PC-3 (cell line): ENCODE data around the gene ACVR1B. TPM values are rescaled to one million over a fixed set of nuclear protein-coding genes. Genes with fewer than 3 reads are reported as not detected.

ENCODE experiments used
- ATAC-seq: fragments of 200-7000 bp; cut with Tn5 transposase; 2 replicates; pipeline ENCODE4 v1.9.1; 2020; ENCODE audit warnings: mild to moderate bottlenecking, moderate library complexity
- BruUV-seq: library from RNA; stranded (reverse); fragments of 400-500 nt; replicated peaks from 2 replicates; lab custom pipeline; 2021; lab: Mats Ljungman, UMichigan
- CTCF ChIA-PET: fragments of 300-600 bp; sonication (Branson Sonifier 250); formaldehyde crosslinking; loops from one replicate; lab custom pipeline; 2022; ENCODE audit warnings: antibody characterized with exemption; lab: Charles Lee
- POLR2A ChIA-PET: fragments of 300-600 bp; sonication (Branson Sonifier 250); formaldehyde crosslinking; loops from one replicate; lab custom pipeline; 2022; ENCODE audit warnings: antibody characterized with exemption; ENCODE audit not compliant: unreplicated experiment; lab: Charles Lee
- DNase-seq: peaks from one replicate; pipeline ENCODE4 v3.0.0-alpha.2; 2015
- H2AFZ ChIP-seq: fragments of 300-600 bp; sonication (generic); 2 replicates; pipeline ENCODE4 v1.6.0; 2016; ENCODE audit warnings: antibody characterized with exemption, low read length
- H3F3A ChIP-seq: fragments of 300-600 bp; sonication (generic); one replicate; pipeline ENCODE4 v1.6.0; 2017; ENCODE audit warnings: antibody characterized with exemption, low read length, control low read depth, mild to moderate bottlenecking; ENCODE audit not compliant: unreplicated experiment
- H3K27ac ChIP-seq: fragments of 300-600 bp; sonication (generic); 2 replicates; pipeline ENCODE4 v1.5.1; 2016; ENCODE audit warnings: mild to moderate bottlenecking, low read length
- H3K27me3 ChIP-seq: fragments of 300-600 bp; sonication (generic); 2 replicates; pipeline ENCODE4 v1.6.1; 2016; ENCODE audit warnings: low read length, mixed read lengths
- H3K36me3 ChIP-seq: fragments of 300-600 bp; sonication (generic); 2 replicates; pipeline ENCODE4 v1.6.1; 2016; ENCODE audit warnings: low read depth, mixed run types, low read length, mixed read lengths
- H3K4me1 ChIP-seq: fragments of 300-600 bp; sonication (generic); 2 replicates; pipeline ENCODE4 v1.5.1; 2016; ENCODE audit warnings: low read length; ENCODE audit not compliant: insufficient read depth
- H3K4me2 ChIP-seq: fragments of 300-600 bp; sonication (generic); 2 replicates; pipeline ENCODE4 v1.6.0; 2016; ENCODE audit warnings: low read length
- H3K4me3 ChIP-seq: fragments of 300-600 bp; sonication (generic); 2 replicates; pipeline ENCODE4 v1.5.1; 2016; ENCODE audit warnings: mild to moderate bottlenecking, low read length, mixed read lengths
- H3K79me2 ChIP-seq: fragments of 300-600 bp; sonication (generic); 2 replicates; pipeline ENCODE4 v1.6.1; 2017; ENCODE audit warnings: low read length, mixed read lengths
- H3K9ac ChIP-seq: fragments of 300-600 bp; sonication (generic); 2 replicates; pipeline ENCODE4 v1.6.0; 2016; ENCODE audit warnings: mild to moderate bottlenecking, low read length
- H3K9me2 ChIP-seq: fragments of 300-600 bp; sonication (generic); replicated peaks from 2 replicates; pipeline ENCODE4 v1.6.1; 2016; ENCODE audit warnings: mixed run types, low read length, mixed read lengths
- H3K9me3 ChIP-seq: fragments of 300-600 bp; sonication (generic); 2 replicates; pipeline ENCODE4 v1.6.1; 2016; ENCODE audit warnings: low read length, mixed read lengths
- H4K20me1 ChIP-seq: fragments of 300-600 bp; sonication (generic); 2 replicates; pipeline ENCODE4 v1.6.1; 2016; ENCODE audit warnings: low read length, mixed read lengths
- EZH2 ChIP-seq: fragments of 300-600 bp; sonication (generic); IDR thresholded peaks from one replicate; pipeline ENCODE4 v1.6.1; 2017; ENCODE audit warnings: antibody characterized with exemption, mild to moderate bottlenecking, low read length; ENCODE audit not compliant: unreplicated experiment
- EZH2phosphoT487 ChIP-seq: fragments of 300-600 bp; sonication (generic); IDR thresholded peaks from 2 replicates; pipeline ENCODE4 v1.6.1; 2018; ENCODE audit warnings: mild to moderate bottlenecking, antibody characterized with exemption, low read length, borderline replicate concordance
- intact Hi-C: fragments of 100-400 bp; cut with micrococcal nuclease; formaldehyde crosslinking; loops from 2 replicates; pipeline ENCODE4 v1.9.0; 2023
- total RNA-seq: library from RNA; depleted of rRNA; stranded (reverse); fragments of >200 nt; gene quantifications from 2 replicates; pipeline ENCODE4 v1.2.3, GENCODE V29; 2014
- TF ChIP-seq, protein P1 (sequence below): fragments of 300-600 bp; sonication (generic); conservative IDR thresholded peaks from 2 replicates; pipeline ENCODE4 v1.5.1; 2017; ENCODE audit warnings: antibody characterized with exemption, low read depth, mild to moderate bottlenecking, low read length

The ACVR1B gene
- total RNA-seq, 1 experiment from 2014 or later = 9.8 TPM

DNA sequence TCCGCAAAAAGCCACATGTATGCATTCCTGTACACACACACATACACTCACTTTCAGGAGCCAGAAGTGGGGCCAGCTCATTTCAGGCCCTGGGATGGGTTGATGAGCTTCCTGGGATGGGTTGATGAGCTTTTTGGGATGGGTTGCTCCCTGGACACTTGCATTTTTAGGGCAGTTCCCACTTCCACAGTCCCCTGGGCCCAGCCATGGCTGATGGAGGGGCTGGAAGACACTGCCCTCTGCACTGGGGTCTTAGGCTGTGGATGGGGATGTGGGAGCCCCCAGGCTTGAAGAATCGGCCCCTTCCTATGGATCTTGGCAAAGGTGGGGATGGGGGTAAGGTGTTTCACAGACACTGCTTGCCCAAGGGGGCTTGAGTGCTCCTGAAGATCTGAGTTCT is 31.5 kb upstream of the ACVR1B start:
- TF ChIP-seq EZH2 (no peak), EZH2phosphoT487 (no peak)
- TF ChIP-seq, protein P1, sequence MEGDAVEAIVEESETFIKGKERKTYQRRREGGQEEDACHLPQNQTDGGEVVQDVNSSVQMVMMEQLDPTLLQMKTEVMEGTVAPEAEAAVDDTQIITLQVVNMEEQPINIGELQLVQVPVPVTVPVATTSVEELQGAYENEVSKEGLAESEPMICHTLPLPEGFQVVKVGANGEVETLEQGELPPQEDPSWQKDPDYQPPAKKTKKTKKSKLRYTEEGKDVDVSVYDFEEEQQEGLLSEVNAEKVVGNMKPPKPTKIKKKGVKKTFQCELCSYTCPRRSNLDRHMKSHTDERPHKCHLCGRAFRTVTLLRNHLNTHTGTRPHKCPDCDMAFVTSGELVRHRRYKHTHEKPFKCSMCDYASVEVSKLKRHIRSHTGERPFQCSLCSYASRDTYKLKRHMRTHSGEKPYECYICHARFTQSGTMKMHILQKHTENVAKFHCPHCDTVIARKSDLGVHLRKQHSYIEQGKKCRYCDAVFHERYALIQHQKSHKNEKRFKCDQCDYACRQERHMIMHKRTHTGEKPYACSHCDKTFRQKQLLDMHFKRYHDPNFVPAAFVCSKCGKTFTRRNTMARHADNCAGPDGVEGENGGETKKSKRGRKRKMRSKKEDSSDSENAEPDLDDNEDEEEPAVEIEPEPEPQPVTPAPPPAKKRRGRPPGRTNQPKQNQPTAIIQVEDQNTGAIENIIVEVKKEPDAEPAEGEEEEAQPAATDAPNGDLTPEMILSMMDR = no peak
- BruUV-seq = no TSS peak
- intact Hi-C loops = no loop called here

DNA sequence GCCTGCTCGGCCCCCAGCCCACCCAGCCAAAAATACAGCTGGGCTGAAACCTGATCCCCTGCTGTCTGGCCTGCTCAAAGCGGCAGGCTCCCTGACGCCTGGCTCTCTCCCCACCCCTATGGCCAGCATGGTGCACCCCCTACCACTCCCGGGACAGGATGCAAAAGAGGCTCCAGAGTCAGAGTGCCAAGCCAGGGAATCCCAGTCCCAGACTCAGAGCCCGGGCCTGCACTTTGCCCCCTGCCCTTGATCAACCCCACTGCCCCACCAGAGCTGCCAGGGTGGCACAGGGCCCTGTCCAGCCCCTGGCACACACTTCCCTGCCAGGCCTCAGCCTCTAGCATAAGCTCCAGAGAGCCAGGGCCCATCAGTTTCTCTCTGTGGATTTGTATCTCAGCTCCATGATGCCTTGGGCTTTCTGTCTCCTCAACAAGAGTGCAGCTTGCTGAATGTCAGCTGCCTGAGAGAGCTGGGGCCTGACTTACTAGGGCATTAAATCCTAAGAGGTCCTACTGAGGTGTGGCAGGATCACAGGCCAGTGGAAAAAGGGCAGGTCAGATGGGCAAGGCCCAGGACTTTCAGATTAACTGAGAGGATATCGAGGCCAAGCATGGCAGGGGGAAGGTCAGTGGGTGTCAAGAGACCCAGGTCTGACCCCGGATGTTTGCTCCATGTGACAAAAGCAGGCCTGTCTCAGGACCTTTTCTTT is 30.3 kb upstream of the ACVR1B start:
- Histone ChIP-seq H3K79me2 (no peaks in the 10 kb centered on the region), H3K27ac (no peak overlapping the region), H3K27me3 (no peaks in the 10 kb centered on the region), H3K36me3 (no peaks in the 10 kb centered on the region), H3K4me3 (no peak overlapping the region), H3F3A (no peaks in the 10 kb centered on the region), H4K20me1 (no peaks in the 10 kb centered on the region), H3K4me2 (no peak overlapping the region), H3K4me1 (peaks cover 5% of the 10 kb centered on the region; the same call in 1 of the 2 replicates), H3K9ac (no peak overlapping the region), H3K9me3 (no peaks in the 10 kb centered on the region), H3K9me2 (no peaks in the 10 kb centered on the region), H2AFZ (no peak overlapping the region)
- ChIA-PET POLR2A (no interaction called here), CTCF (no interaction called here)
- no TSS peak for BruUV-seq
- DNase-seq (no peak), ATAC-seq (no peak)
- intact Hi-C loops = no loop called here
- no peak for TF ChIP-seq EZH2
- TF ChIP-seq EZH2phosphoT487 = no peak
- TF ChIP-seq, protein P1 = no peak

More for the DNA sequence above, 31.5 kb upstream of the ACVR1B start:
- Histone ChIP-seq H3K79me2 (no peaks in the 10 kb centered on the region), H3K4me1 (peaks cover 5% of the 10 kb centered on the region; the same call in 1 of the 2 replicates), H3F3A (no peaks in the 10 kb centered on the region), H2AFZ (no peak overlapping the region), H3K27ac (no peak overlapping the region), H4K20me1 (no peaks in the 10 kb centered on the region), H3K27me3 (no peaks in the 10 kb centered on the region), H3K4me3 (no peak overlapping the region), H3K4me2 (no peak overlapping the region), H3K9ac (no peak overlapping the region), H3K9me2 (no peaks in the 10 kb centered on the region), H3K9me3 (no peaks in the 10 kb centered on the region), H3K36me3 (no peaks in the 10 kb centered on the region)
- DNase-seq = no peak
- no peak for ATAC-seq
- ChIA-PET POLR2A (no interaction called here), CTCF (no interaction called here)

DNA sequence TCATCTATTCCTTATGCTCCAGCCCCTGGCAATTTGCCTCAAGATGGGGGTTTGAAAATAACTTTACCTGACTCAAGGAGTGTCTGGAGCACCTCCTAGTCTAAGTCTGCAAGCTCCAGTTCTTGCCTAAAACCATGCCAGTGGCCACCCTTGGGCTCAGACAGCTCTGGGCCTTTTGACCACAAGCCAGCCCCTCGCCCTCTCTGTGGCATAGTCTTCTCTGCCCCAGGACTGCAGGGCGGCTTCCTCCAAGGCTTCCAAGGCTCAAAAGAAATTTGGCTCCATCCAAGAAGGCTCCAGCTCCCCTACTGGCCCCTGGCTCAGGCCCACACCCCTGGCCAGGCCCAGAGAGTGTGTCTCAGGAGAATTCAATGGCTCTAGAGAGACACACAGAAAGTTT is 29.4 kb upstream of the ACVR1B start:
- BruUV-seq = no TSS peak
- intact Hi-C loops = no loop called here
- no peaks in the 10 kb centered on the region for H3K27me3 ChIP-seq

More for the DNA sequence above, 29.4 kb upstream of the ACVR1B start:
- no peak overlapping the region for H3K4me2 ChIP-seq
- no peak overlapping the region for H3K4me3 ChIP-seq
- no peak overlapping the region for H2AFZ ChIP-seq
- DNase-seq (no peak), ATAC-seq (no peak)
- ChIA-PET CTCF (no interaction called here), POLR2A (no interaction called here)
- H3K27ac ChIP-seq = no peak overlapping the region
- no peak for TF ChIP-seq EZH2phosphoT487
- no peak for TF ChIP-seq EZH2
- TF ChIP-seq, protein P1 = no peak
- H4K20me1 ChIP-seq = no peaks in the 10 kb centered on the region
- no peaks in the 10 kb centered on the region for H3K9me3 ChIP-seq
- H3K79me2 ChIP-seq = no peaks in the 10 kb centered on the region
- no peaks in the 10 kb centered on the region for H3K36me3 ChIP-seq
- no peak overlapping the region for H3K9ac ChIP-seq
- H3F3A ChIP-seq = no peaks in the 10 kb centered on the region
- H3K4me1 ChIP-seq = peaks cover 5% of the 10 kb centered on the region; the same call in 1 of the 2 replicates
- no peaks in the 10 kb centered on the region for H3K9me2 ChIP-seq
